Fibroblast of villous mesenchyme (primary cell): ENCODE measurements around the gene FAM174C. TPM values are rescaled to one million over a fixed set of nuclear protein-coding genes. Genes with fewer than 3 reads are reported as not detected.

Experiments
- DNase-seq: peaks from one replicate; pipeline ENCODE4 v3.0.0-alpha.2; 2010; ENCODE audit warnings: low read depth
- H3K4me3 ChIP-seq: 2 replicates; pipeline ENCODE4 v1.5.1; 2011; ENCODE audit warnings: low read depth, mild to moderate bottlenecking, low read length
- total RNA-seq: library from RNA; depleted of rRNA; stranded (reverse); fragments of >200 nt; gene quantifications from 2 replicates; pipeline ENCODE4 v1.2.3, GENCODE V29; 2012
- TF ChIP-seq, protein P1 (sequence below): IDR thresholded peaks from 2 replicates; pipeline ENCODE4 v1.5.1; 2012; ENCODE audit warnings: low read depth, mild to moderate bottlenecking, low read length; ENCODE audit not compliant: insufficient read depth

Gene FAM174C
- 17.3 and 21.9 TPM in 2 replicates for total RNA-seq

DNA sequence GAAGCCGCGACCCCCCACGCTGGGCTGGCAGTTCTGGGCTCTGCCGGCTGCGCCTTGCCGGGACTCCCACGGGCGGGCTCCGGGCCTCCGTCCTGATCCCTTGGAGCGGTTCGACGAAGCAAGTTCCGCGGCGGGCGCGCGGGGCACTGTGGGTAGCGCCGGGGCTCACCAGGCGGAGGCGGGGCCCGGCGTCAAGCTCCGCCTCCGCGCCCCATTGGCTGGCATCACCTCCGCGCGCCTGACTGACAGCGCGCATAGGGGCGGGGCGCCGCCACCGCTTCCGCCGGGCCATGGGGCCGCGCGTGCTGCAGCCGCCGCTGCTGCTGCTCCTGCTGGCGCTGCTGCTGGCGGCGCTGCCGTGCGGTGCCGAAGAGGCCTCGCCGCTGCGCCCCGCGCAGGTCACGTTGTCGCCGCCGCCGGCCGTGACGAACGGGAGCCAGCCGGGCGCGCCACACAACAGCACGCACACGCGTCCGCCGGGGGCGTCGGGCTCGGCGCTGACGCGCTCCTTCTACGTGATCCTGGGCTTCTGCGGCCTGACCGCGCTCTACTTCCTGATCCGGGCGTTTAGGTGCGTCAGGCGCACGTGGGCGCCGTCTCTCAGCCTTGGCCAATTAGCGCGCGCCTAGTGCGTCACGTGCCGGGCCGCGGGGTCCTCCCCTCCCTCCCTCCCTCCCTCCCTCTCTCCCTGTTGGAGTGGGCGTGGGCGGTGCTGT, at the start of gene FAM174C:
Gene FAM174C (plus strand): TSS at position 271 of the 716 bp plus-strand sequence. CDS start 20 bp downstream, at position 291.
- TF ChIP-seq, protein P1, sequence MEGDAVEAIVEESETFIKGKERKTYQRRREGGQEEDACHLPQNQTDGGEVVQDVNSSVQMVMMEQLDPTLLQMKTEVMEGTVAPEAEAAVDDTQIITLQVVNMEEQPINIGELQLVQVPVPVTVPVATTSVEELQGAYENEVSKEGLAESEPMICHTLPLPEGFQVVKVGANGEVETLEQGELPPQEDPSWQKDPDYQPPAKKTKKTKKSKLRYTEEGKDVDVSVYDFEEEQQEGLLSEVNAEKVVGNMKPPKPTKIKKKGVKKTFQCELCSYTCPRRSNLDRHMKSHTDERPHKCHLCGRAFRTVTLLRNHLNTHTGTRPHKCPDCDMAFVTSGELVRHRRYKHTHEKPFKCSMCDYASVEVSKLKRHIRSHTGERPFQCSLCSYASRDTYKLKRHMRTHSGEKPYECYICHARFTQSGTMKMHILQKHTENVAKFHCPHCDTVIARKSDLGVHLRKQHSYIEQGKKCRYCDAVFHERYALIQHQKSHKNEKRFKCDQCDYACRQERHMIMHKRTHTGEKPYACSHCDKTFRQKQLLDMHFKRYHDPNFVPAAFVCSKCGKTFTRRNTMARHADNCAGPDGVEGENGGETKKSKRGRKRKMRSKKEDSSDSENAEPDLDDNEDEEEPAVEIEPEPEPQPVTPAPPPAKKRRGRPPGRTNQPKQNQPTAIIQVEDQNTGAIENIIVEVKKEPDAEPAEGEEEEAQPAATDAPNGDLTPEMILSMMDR = no peak
- DNase-seq = peak; percentile 95
- peak within 1 kb of the TSS; percentile 66 for H3K4me3 ChIP-seq

- H3K4me3 ChIP-seq = no peak overlapping the region
- no peak for DNase-seq
- TF ChIP-seq, protein P1 = no peak
Observed at GRCh38 chr19:1226227-1226518, 49.2 kb upstream of the FAM174C start.

DNA sequence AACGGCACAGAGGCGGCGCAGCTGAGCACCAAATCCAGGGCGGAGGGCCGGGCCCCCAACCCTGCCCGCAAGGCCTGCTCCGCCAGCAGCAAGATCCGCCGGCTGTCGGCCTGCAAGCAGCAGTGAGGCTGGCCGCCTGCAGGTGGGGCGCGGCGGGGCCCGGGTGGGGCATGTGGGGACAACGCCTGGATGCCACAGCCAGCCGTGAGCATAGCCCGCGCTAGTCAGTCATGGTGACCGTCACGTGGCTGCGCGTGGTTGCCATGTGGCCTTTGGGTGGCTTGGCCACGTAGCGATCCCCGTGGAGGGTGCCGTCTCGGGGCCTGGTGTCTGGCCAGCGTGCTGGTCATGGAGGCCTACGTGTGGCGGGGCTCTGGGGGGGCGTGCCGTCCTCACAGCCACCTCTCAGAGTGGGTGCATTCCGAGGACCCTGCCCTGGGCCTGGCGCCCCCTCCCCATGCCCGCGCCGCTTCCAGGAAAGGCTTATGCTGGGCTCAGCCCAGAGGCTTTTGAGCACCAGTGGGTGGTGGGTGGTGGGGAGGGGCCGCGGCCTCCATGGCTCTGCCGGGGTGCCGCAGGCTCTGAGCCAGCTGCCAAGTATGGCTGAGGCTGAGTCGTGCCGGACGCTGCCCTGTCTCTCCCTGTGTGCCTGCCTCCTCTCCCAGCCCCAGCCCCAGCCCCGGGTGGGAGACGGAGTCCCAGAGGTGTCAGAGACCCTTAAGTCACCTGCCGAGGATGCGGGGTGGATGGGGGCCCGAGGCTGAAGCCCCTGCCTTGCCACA, 48.6 kb upstream of the FAM174C start:
- no peak overlapping the region for H3K4me3 ChIP-seq
- TF ChIP-seq, protein P1 = no peak
- DNase-seq = no peak

DNA sequence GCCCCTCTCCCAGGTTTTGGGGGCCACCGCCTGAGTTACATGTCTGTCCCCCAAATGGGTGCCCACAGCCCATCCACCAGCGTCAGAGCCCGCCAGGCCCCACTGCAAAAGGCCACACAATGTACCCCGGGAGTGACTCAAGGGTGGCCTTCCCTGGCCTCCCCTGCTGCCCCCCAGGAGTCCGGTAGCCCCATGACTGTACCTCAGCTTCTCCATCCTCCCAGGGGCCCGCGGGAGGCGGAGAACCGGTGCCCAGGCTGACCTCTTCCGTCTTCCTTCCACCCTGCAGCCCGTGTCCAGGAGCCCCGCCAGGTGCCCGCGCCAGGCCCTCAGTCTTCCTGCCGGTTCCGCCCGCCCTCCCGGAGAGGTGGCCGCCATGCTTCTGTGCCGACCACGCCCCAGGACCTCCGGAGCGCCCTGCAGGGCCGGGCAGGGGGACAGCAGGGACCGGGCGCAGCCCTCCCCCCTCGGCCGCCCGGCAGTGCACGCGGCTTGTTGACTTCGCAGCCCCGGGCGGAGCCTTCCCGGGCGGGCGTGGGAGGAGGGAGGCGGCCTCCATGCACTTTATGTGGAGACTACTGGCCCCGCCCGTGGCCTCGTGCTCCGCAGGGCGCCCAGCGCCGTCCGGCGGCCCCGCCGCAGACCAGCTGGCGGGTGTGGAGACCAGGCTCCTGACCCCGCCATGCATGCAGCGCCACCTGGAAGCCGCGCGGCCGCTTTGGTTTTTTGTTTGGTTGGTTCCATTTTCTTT, 47.9 kb upstream of the FAM174C start:
- no peak overlapping the region for H3K4me3 ChIP-seq
- DNase-seq = peak; percentile 40

DNA sequence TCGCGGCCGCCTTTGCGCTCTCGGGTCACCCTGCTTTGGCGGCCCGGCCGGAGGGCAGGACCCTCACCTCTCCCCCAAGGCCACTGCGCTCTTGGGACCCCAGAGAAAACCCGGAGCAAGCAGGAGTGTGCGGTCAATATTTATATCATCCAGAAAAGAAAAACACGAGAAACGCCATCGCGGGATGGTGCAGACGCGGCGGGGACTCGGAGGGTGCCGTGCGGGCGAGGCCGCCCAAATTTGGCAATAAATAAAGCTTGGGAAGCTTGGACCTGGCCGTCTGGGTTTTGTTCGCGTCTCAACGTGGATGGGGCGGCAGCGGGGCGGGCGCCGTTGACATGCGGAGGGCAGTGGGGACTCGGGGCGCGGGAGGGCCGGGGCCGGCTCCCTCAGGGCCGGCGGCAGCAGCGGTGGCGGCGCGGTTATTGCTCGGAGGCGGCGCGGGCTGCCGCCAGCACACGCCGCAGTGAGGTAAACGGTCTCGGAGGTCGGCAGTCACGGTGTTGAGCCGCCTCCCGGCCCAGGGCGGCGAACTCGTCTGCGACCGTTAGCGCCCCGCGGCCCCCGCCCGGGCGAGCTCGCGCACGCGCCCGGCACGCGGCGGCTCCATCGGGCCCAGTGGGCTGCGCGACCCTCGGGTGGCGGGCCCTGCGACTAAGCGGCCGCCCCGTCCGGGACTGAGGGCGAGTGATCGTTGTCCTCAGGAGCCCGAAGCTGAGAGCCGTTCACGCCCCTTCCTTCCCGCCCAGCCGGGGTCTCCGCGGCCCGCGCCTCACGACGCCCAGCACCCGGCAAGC, 47.0 kb upstream of the FAM174C start:
- TF ChIP-seq, protein P1 = no peak
- H3K4me3 ChIP-seq = no peak overlapping the region
- DNase-seq = no peak

More for the DNA sequence above, 47.9 kb upstream of the FAM174C start:
- TF ChIP-seq, protein P1 = no peak
